ENCODE results near the gene CRNN.

CRNN gene

GRCh38 chr1:152413909-152414308 is at the start of gene CRNN:
CRNN (minus strand) TSS chr1:152414263; CDS start chr1:152412233, 2,030 bp downstream.
- DNase-seq: no peak

- DNase-seq: no peak
Measured at GRCh38 chr1:152462636-152463035, 48.6 kb upstream of the CRNN start.

GRCh38 chr1:152461544-152461943 is 47.5 kb upstream of the CRNN start:
- no peak for DNase-seq

GRCh38 chr1:152460529-152460899 is 46.5 kb upstream of the CRNN start:
- no peak for DNase-seq

- DNase-seq: no peak
Measured at GRCh38 chr1:152459596-152460528, 45.8 kb upstream of the CRNN start.

- no peak for DNase-seq
Measured at GRCh38 chr1:152458384-152459185, 44.5 kb upstream of the CRNN start.

GRCh38 chr1:152457561-152457960 is 43.5 kb upstream of the CRNN start:
- no peak for DNase-seq

GRCh38 chr1:152457071-152457470 is 43.0 kb upstream of the CRNN start:
- DNase-seq: no peak

GRCh38 chr1:152451254-152451653 is 37.2 kb upstream of the CRNN start:
- no peak for DNase-seq

GRCh38 chr1:152449661-152450060 is 35.6 kb upstream of the CRNN start:
- no peak for DNase-seq

- DNase-seq: no peak
Measured at GRCh38 chr1:152448496-152448895, 34.4 kb upstream of the CRNN start.

GRCh38 chr1:152448095-152448494 is 34.0 kb upstream of the CRNN start:
- DNase-seq: no peak

GRCh38 chr1:152447484-152447883 is 33.4 kb upstream of the CRNN start:
- no peak for DNase-seq

GRCh38 chr1:152444045-152444444 is 30.0 kb upstream of the CRNN start:
- no peak for DNase-seq

GRCh38 chr1:152442765-152443164 is 28.7 kb upstream of the CRNN start:
- DNase-seq: no peak

- no peak for DNase-seq
Measured at GRCh38 chr1:152442301-152442700, 28.2 kb upstream of the CRNN start.

GRCh38 chr1:152441756-152442155 is 27.7 kb upstream of the CRNN start:
- DNase-seq: no peak

GRCh38 chr1:152440635-152441471 is 26.8 kb upstream of the CRNN start:
- DNase-seq: no peak

GRCh38 chr1:152436593-152437496 is 22.8 kb upstream of the CRNN start:
- no peak for DNase-seq

- no peak for DNase-seq
Measured at GRCh38 chr1:152427458-152427857, 13.4 kb upstream of the CRNN start.

GRCh38 chr1:152426731-152427130 is 12.7 kb upstream of the CRNN start:
- no peak for DNase-seq

- DNase-seq: no peak
Measured at GRCh38 chr1:152419917-152420316, 5.9 kb upstream of the CRNN start.

Measured in cerebellar nuclear complex (tissue), 1 donor.